Hepatocyte (in vitro differentiated cells): ENCODE measurements around the gene CPA5.

Source experiments
- EZH2 ChIP-seq: fragments of 200-600 bp; sonication (generic); IDR thresholded peaks from 2 replicates; pipeline ENCODE4 v1.6.1; 2016; ENCODE audit warnings: antibody characterized with exemption, mild to moderate bottlenecking, borderline replicate concordance
- EZH2phosphoT487 ChIP-seq: fragments of 200-600 bp; sonication (generic); IDR thresholded peaks from one replicate; pipeline ENCODE4 v1.6.1; 2018; ENCODE audit warnings: antibody characterized with exemption, mild to moderate bottlenecking, low read depth, moderate library complexity; ENCODE audit not compliant: unreplicated experiment, severe bottlenecking
- TF ChIP-seq, protein P1 (sequence below): fragments of 200-600 bp; sonication (generic); IDR thresholded peaks from 2 replicates; pipeline ENCODE4 v1.5.1; 2016; ENCODE audit warnings: antibody characterized with exemption, mild to moderate bottlenecking; ENCODE audit not compliant: poor library complexity

DNA sequence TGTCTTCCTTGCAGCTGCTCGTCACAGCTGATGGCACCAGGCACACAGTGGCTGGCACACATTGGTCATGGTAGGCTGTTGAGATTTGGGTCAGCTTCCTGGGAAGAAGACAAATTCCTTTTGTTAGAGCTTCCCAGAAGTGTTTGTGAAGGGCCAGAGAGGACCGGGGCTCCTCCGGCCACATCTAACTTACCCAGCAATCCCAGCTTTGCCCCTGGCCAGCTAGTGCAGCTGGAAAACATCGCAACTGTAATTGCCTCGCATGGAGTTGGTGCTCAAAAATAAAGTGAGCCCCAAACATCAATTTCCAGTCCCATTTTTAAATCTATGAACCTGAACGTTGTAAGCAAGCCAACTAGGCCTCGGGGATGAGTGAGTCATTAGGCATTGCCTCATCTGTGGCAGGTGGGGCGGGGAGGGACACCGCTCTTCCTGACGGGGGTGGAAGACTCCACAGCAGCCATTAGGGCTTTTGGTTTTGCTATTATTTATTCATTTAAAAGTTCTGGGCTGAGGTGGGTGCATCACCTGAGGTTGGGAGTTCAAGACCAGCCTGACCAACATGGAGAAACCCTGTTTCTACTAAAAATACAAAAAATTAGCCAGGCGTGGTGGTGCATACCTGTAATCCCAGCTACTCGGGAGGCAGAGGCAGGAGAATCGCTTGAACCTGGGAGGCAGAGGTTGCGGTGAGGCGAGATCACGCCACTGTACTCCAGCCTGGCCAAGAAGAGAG is 12.4 kb downstream of the CPA5 start:
- TF ChIP-seq, protein P1, sequence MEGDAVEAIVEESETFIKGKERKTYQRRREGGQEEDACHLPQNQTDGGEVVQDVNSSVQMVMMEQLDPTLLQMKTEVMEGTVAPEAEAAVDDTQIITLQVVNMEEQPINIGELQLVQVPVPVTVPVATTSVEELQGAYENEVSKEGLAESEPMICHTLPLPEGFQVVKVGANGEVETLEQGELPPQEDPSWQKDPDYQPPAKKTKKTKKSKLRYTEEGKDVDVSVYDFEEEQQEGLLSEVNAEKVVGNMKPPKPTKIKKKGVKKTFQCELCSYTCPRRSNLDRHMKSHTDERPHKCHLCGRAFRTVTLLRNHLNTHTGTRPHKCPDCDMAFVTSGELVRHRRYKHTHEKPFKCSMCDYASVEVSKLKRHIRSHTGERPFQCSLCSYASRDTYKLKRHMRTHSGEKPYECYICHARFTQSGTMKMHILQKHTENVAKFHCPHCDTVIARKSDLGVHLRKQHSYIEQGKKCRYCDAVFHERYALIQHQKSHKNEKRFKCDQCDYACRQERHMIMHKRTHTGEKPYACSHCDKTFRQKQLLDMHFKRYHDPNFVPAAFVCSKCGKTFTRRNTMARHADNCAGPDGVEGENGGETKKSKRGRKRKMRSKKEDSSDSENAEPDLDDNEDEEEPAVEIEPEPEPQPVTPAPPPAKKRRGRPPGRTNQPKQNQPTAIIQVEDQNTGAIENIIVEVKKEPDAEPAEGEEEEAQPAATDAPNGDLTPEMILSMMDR, result no peak
- TF ChIP-seq EZH2 (no peak), EZH2phosphoT487 (no peak)
